ENCODE measurements around the gene PWWP3B.
"Not testable (repeated sequence)": the region's sequence is repeated elsewhere in the genome, so short reads cannot be mapped to it uniquely, and the experiment has no call there.

The PWWP3B gene

DNA sequence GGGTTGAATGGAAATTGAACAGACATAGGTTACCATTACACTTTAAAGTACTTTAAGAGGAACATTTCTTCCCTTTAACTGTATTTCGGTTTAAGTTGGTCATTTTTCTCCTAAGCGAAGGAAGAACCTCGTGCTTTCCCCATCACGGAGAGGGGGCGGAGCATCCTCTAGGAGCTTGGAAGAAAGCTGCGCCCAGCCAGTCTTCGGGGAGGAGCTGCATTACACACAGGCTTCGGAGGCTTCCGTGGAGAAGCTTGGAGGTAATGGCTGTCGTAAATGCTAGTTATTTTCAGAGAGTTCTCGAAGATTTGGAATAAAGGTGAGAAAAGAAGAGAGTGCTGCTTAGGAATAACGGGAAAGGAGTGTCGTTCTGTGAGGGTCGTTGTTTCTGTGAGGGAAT, at the start of gene PWWP3B:
Gene PWWP3B (plus strand): TSS at position 199 of the 400 bp plus-strand sequence. CDS start 37,128 bp downstream, outside the sequence.
- no peak for DNase-seq

GRCh38 chrX:106139048-106139447, 29.1 kb upstream of the PWWP3B start:
- DNase-seq: no peak

- DNase-seq: no peak
Measured at GRCh38 chrX:106144755-106145639, 23.1 kb upstream of the PWWP3B start.

DNA sequence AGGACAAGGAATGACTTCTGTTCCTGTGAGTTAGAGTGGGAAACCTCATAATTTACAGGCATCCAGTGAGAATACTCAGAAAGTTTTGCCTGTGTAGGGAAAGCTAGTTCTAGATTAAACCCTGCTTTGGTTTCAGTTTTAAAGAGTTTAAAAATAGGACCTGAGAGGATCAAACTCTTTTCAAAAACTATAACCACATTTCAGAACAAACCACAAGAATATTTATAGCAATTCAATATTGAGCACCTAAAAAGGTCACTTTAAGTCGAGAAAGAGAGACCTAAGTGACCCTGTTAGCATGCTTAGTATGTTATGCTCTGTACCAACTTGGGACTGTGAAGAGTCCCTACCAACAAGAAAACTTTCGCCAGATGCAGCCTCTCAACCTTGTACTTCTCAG, 17.4 kb upstream of the PWWP3B start:
- no peak for DNase-seq

- no peak for DNase-seq
Measured at GRCh38 chrX:106159861-106160282, 8.2 kb upstream of the PWWP3B start.

GRCh38 chrX:106170318-106170717, 2.2 kb downstream of the PWWP3B start:
- DNase-seq: no peak

DNA sequence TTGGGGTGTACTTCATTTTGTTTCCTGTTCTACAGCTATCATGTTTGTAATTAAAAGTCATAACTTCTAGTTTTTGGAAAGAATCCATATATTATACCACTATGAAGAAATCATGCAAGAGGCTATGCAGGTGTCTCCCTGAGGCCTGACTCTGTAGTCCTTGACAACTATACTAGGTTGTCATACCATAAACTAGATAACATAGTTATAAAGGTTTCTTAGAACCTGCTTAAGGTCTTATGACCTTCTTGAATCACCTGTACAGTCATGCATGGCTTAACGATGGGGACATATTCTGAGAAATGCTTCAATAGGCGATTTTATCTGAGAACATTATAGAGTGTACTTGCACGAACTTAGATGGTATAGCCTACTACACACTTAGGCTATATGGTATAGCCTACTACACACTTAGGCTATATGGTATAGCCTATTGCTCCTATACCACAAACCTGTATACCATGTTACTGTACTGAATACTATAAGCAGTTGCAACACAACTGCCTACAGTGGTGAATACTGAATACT, 3.3 kb downstream of the PWWP3B start:
- DNase-seq: no peak

DNA sequence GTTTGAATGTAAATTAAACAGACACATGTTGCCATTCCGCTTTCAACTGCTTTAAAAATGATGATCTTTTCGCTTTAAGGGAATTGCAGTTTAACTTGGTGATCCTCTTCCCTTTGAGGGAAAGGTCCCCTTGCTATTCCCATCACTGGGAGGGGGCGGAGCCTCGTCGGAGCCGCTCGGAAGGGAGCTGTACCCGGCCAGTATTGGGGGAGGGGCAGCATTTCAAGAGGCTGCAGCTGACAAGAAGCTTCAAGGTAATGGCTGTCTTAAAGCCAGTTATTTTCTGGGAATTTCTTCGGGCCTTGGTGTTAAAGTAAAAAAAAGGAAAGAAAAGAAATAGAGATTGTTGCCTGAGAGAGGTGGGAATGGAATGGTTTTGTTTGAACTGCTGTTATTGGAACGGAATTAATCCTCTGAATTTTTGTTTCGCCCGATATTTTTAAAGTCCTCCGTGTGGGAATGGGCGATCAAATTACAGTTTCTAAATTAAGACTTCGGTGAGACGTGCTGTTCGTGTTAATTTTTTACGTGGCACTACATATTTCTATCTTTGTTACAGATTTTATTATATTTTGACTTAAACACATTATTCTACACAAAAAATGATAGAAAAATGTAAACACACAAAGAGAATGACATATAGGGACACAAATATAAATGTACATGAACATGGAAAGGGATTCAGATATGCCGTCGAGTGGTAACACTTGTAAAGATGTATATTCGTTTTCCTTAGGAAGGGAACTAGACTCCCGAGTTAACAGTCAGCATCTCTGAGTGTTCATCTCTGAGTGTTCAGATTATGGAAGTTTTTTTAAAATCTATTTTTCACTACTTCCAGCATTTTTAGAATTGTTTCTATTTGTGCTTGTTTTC, 9.2 kb downstream of the PWWP3B start:
- no peak for DNase-seq

- no peak for DNase-seq
Measured at GRCh38 chrX:106177982-106178321, 9.8 kb downstream of the PWWP3B start.

- no peak for DNase-seq
Measured at GRCh38 chrX:106178826-106179225, 10.7 kb downstream of the PWWP3B start.

DNA sequence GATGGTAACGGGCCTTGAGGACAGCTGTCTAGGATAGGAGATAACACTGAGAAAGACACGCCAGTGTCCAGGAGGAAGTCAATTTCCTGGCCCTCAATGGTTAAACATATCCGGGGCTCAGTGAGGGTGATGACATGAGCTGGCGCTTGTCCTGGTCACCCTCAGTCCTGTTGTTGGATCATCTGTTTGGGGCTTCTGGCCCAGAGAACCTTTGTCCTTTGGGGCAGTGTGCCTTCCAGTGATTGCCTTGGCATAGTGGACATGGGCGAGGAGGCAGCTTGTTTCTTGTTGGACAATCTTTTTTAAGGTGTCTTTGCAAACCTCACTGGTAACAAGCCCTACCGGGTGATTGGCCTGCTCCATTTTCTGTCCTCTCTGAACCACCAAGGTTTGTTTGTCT, 15.6 kb downstream of the PWWP3B start:
- not testable (repeated sequence) for DNase-seq

GRCh38 chrX:106201502-106202178, 33.5 kb downstream of the PWWP3B start:
- no peak for DNase-seq

- no peak for DNase-seq
Measured at GRCh38 chrX:106203315-106203714, 35.2 kb downstream of the PWWP3B start.

GRCh38 chrX:106208154-106208553, 40.0 kb downstream of the PWWP3B start:
- DNase-seq: no peak

All from activated CD4-positive, alpha-beta T cell treated with anti-CD3 and anti-CD28 coated beads, Interleukin-10, Interleukin-2, amounts not matched to agents 100 ng/mL and 50 ng/mL, durations not matched to agents 16 hours and 8 hours (primary cell).